ENCODE results near the gene CADPS.

CADPS gene

DNA sequence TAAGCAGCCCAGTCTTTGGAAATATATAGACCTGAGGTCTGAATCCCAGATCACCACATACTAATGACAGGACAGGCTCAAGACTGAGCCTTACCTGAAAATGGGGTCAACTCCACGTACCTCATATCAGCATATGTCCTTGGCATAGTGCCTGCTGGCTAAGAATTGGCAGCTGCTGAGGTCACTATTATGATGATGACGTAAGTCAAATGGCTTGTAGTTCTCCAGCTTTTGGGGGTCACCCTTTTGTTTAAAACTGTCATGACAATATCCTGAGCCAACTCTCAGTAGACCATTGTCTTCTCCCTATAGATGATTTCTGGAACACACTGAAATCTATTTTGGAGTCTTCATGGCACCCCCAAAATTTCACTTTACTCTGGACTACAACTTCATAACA is 16.8 kb upstream of the CADPS start:
- Histone ChIP-seq H3K9me3 (no peaks in the 10 kb centered on the region), H3K36me3 (no peaks in the 10 kb centered on the region), H3K4me3 (ENCODE audit: low read depth, low read length) (no peak overlapping the region), H3K4me1 (no peaks in the 10 kb centered on the region), H3K27me3 (no peaks in the 10 kb centered on the region)
- no peak for DNase-seq
- TF ChIP-seq, protein P1, sequence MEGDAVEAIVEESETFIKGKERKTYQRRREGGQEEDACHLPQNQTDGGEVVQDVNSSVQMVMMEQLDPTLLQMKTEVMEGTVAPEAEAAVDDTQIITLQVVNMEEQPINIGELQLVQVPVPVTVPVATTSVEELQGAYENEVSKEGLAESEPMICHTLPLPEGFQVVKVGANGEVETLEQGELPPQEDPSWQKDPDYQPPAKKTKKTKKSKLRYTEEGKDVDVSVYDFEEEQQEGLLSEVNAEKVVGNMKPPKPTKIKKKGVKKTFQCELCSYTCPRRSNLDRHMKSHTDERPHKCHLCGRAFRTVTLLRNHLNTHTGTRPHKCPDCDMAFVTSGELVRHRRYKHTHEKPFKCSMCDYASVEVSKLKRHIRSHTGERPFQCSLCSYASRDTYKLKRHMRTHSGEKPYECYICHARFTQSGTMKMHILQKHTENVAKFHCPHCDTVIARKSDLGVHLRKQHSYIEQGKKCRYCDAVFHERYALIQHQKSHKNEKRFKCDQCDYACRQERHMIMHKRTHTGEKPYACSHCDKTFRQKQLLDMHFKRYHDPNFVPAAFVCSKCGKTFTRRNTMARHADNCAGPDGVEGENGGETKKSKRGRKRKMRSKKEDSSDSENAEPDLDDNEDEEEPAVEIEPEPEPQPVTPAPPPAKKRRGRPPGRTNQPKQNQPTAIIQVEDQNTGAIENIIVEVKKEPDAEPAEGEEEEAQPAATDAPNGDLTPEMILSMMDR (IDR thresholded peaks at IDR 0.05; ENCODE audit: low read depth, low read length): no peak

DNA sequence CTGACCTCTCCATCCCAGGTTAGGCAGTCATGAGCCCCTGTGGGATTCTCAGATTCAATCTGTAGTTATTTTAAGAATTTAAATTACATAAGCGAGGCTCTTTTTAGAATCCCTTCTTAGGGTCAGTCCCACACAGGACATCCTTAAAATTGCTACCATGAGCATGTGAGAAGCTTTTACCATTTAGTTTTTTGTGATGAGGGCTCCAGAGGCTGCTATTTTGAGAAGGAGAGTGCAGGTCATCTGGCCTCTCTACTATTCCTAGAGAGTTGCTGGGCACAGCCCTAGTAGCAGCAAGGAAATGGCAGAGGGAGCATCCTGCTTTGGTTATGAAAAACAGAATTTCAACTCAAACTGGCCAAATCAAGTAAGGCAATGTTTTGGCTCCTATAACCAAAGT is 13.6 kb upstream of the CADPS start:
- H3K9me3 ChIP-seq: no peaks in the 10 kb centered on the region
- H3K4me1 ChIP-seq: no peaks in the 10 kb centered on the region
- no peak for DNase-seq
- H3K4me3 ChIP-seq (ENCODE audit: low read depth, low read length): no peak overlapping the region
- H3K36me3 ChIP-seq: no peaks in the 10 kb centered on the region
- no peaks in the 10 kb centered on the region for H3K27me3 ChIP-seq
- TF ChIP-seq, protein P1 (IDR thresholded peaks at IDR 0.05; ENCODE audit: low read depth, low read length): no peak

DNA sequence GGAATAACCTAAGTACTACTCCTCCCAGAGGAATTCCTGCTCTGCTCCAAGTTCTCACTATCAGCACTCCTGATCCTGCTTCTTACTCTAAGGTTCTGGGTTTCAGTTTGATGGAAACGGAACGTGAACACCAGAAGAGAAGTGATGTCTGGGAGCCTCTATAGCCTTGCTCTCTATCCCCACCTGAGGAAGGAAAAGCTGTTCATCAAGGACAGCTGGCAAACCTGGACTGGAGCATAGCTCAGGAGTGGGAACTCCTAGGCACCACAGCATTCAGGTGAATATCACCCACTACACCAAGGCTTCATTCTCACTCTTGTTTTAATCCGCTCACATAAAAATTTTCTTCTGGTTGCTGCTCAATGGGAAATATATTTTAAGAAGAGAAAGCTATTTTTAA is 13.0 kb upstream of the CADPS start:
- TF ChIP-seq, protein P1 (IDR thresholded peaks at IDR 0.05; ENCODE audit: low read depth, low read length): no peak

DNA sequence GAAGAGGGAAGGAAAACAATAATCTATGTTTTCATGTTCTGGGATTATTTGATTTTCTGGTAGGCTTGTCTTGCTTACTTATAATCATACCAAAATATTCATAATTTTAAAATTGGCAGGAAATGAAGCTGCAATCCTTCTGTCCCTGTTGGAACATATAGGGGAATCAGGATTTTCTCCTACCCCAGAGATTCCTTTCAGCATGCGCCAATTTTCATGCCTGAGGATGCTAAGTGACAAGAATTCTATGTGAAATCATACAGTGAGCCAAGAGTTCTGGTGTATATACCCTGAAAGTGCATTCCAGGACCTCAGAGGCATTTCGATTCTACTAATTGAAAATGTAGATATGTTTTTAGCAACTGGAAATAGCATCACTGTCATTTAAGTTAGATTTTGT is 9.9 kb upstream of the CADPS start:
- Histone ChIP-seq H3K9me3 (no peaks in the 10 kb centered on the region), H3K36me3 (no peaks in the 10 kb centered on the region), H3K4me3 (ENCODE audit: low read depth, low read length) (no peak overlapping the region), H3K27me3 (no peaks in the 10 kb centered on the region), H3K4me1 (peaks cover 2% of the 10 kb centered on the region; the same call in 1 of the 2 replicates)
- no peak for DNase-seq
- TF ChIP-seq, protein P1 (IDR thresholded peaks at IDR 0.05; ENCODE audit: low read depth, low read length): no peak

More for the DNA sequence above, 13.0 kb upstream of the CADPS start:
- Histone ChIP-seq H3K4me1 (no peaks in the 10 kb centered on the region), H3K36me3 (no peaks in the 10 kb centered on the region), H3K27me3 (no peaks in the 10 kb centered on the region), H3K9me3 (no peaks in the 10 kb centered on the region), H3K4me3 (ENCODE audit: low read depth, low read length) (no peak overlapping the region)
- DNase-seq: peak; percentile 7

GRCh38 chr3:62884096-62884870 is 9.1 kb upstream of the CADPS start:
- Histone ChIP-seq H3K36me3 (no peaks in the 10 kb centered on the region), H3K27me3 (no peaks in the 10 kb centered on the region), H3K9me3 (no peaks in the 10 kb centered on the region), H3K4me3 (ENCODE audit: low read depth, low read length) (no peak overlapping the region), H3K4me1 (peaks cover 2% of the 10 kb centered on the region; the same call in 1 of the 2 replicates)
- TF ChIP-seq, protein P1 (IDR thresholded peaks at IDR 0.05; ENCODE audit: low read depth, low read length): no peak
- DNase-seq: no peak

DNA sequence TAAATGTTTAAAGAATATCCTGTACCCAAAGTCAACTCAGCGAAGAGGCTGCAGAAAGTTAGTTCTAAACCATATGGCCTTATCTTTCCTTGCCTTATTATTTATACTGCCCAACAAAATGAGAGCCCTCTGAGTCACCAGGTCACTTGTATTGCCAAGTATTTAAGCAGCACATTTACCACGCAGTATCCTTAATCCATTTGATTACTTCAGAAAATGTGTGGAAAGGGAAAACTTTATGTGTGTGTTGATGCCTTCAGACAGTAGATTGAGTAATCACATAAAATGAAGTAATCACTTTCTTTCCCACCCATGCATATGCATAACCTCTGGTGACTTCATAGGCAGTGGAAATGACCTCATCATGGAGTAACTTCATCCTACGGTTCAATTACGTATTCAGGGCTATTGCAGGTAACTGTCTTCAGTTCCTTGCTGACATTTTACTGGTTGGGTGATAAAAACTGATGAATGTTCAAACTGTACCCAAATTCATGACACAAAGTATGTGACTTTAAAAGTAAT is 7.5 kb upstream of the CADPS start:
- TF ChIP-seq, protein P1 (IDR thresholded peaks at IDR 0.05; ENCODE audit: low read depth, low read length): no peak
- no peak for DNase-seq
- Histone ChIP-seq H3K4me1 (peaks cover 2% of the 10 kb centered on the region; the same call in 1 of the 2 replicates), H3K9me3 (no peaks in the 10 kb centered on the region), H3K4me3 (ENCODE audit: low read depth, low read length) (no peak overlapping the region), H3K27me3 (no peaks in the 10 kb centered on the region), H3K36me3 (no peaks in the 10 kb centered on the region)

Data from BE2C (cell line).